WERI-Rb-1 (cell line): Measurements from ENCODE around the gene BAZ2B.

ENCODE experiments used
- DNase-seq: peaks from one replicate; pipeline ENCODE4 v3.0.0-alpha.2; 2020
- H3K27ac ChIP-seq: fragments of 250-450 bp; sonication (Bioruptor Pico); 2 replicates; pipeline ENCODE4 v1.5.1; 2020; ENCODE audit warnings: mild to moderate bottlenecking, moderate library complexity
- H3K27me3 ChIP-seq: fragments of 250-450 bp; sonication (Bioruptor Pico); 2 replicates; pipeline ENCODE4 v1.5.1; 2021; ENCODE audit warnings: mild to moderate bottlenecking, low read depth, moderate library complexity; ENCODE audit not compliant: insufficient read depth, severe bottlenecking
- H3K36me3 ChIP-seq: fragments of 250-450 bp; sonication (Bioruptor Pico); 2 replicates; pipeline ENCODE4 v1.5.1; 2020; ENCODE audit warnings: mild to moderate bottlenecking, moderate library complexity
- H3K4me3 ChIP-seq: 2 replicates; pipeline ENCODE4 v1.5.1; 2011; ENCODE audit warnings: low read depth, mild to moderate bottlenecking, control low read depth, low read length
- H3K9me3 ChIP-seq: fragments of 250-450 bp; sonication (Bioruptor Pico); 2 replicates; pipeline ENCODE4 v1.5.1; 2021; ENCODE audit warnings: mild to moderate bottlenecking, moderate library complexity; ENCODE audit not compliant: severe bottlenecking
- TF ChIP-seq, protein P1 (sequence below): IDR thresholded peaks from 2 replicates; pipeline ENCODE4 v1.5.1; 2011; ENCODE audit warnings: low read depth, mild to moderate bottlenecking, control low read depth, inconsistent platforms, low read length

BAZ2B gene

DNA sequence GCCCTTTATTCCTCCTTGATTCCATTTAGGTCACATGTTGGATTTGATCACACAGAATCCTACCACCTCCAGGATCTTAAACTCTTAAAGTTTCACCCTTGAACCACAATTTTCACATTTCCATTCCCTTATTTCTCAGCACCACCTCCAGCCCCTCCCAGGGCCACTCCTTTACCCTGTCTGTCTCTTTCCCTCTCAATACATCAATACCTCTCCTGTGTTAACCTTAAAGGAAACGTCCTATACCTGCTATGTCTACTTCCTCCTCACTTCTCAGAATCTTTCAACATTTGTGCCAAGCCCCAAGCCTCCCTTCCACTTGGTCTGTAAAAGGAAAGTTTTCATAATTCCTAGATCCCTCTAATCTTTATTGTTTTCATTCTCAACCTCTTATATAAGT, 158.8 kb downstream of the BAZ2B start:
- Histone ChIP-seq H3K27me3 (no peaks in the 10 kb centered on the region), H3K27ac (no peak overlapping the region), H3K36me3 (peaks cover 4% of the 10 kb centered on the region), H3K4me3 (no peak overlapping the region), H3K9me3 (no peaks in the 10 kb centered on the region)
- TF ChIP-seq, protein P1, sequence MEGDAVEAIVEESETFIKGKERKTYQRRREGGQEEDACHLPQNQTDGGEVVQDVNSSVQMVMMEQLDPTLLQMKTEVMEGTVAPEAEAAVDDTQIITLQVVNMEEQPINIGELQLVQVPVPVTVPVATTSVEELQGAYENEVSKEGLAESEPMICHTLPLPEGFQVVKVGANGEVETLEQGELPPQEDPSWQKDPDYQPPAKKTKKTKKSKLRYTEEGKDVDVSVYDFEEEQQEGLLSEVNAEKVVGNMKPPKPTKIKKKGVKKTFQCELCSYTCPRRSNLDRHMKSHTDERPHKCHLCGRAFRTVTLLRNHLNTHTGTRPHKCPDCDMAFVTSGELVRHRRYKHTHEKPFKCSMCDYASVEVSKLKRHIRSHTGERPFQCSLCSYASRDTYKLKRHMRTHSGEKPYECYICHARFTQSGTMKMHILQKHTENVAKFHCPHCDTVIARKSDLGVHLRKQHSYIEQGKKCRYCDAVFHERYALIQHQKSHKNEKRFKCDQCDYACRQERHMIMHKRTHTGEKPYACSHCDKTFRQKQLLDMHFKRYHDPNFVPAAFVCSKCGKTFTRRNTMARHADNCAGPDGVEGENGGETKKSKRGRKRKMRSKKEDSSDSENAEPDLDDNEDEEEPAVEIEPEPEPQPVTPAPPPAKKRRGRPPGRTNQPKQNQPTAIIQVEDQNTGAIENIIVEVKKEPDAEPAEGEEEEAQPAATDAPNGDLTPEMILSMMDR: no peak
- no peak for DNase-seq

DNA sequence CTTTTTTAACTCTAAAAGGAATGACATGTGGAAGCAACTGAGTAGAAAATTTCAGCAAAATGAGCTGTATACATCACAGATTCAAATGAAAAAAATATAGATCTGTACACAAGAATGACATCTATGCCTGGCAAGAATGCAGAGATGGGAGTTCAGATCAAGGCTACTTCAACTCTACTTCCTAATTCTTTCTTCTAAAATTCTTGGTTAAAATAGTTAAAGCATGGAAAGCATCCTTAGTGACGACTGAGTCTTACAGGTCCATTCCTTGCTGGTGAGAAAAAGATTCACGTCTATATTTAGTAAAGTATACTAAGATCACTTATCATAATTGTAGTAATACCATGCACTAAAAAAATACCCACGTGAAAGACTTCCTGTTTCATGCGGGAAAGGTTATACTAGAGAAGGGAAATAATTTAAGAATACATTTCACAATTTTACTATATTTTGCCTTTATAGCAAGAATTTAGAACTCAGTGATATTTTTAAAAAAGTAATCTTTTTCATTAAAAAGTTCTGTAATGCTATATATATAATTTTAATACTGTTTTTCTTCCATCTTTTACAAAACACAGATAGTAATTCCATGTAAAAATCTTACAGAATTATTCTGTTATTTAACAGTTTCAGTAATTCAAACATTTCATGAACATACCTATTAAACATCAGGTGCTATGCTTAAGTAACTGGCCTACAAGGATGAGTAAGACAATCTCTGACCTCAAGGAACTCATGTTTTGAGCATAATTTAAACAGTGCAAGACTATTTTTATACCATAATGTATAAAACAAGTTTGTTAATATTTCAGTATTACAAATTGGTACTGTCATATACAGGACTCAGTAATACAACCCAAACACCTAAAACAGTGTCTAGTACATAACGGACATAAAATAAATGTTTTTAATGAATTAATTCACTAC, 159.6 kb downstream of the BAZ2B start:
- Histone ChIP-seq H3K9me3 (no peaks in the 10 kb centered on the region), H3K36me3 (peaks cover 4% of the 10 kb centered on the region), H3K27ac (no peak overlapping the region), H3K4me3 (no peak overlapping the region), H3K27me3 (no peaks in the 10 kb centered on the region)
- TF ChIP-seq, protein P1: no peak
- DNase-seq: no peak

DNA sequence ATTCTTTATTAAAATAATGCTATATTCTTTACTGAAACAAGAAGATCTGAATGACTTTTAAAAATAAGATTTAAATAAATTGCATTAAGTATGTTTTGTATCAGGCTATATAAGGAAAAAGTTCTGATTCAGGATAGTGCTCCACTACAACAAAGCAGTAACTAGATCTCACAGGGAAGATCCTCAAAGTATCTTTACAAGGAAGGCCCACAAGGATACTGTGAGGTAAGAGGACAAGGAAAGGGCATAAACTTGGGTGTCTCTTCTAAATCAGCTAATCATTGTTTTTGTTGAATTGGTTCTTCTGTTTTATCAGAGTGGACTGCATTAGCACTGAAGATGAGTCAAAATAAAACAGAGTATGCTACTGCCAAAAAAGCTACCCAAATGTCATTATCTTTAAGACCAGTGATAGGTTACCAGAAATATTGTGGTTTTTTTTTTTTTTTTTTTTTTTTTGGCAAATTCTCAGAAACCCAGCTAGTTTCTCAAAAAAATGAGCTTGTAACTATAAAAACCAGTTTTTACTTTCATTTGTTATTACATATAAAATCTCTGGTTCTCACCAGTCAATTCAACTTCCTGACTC, 160.9 kb downstream of the BAZ2B start:
- DNase-seq: no peak
- Histone ChIP-seq H3K27me3 (no peaks in the 10 kb centered on the region), H3K36me3 (peaks cover 4% of the 10 kb centered on the region), H3K27ac (no peak overlapping the region), H3K4me3 (no peak overlapping the region), H3K9me3 (no peaks in the 10 kb centered on the region)
- TF ChIP-seq, protein P1: no peak

DNA sequence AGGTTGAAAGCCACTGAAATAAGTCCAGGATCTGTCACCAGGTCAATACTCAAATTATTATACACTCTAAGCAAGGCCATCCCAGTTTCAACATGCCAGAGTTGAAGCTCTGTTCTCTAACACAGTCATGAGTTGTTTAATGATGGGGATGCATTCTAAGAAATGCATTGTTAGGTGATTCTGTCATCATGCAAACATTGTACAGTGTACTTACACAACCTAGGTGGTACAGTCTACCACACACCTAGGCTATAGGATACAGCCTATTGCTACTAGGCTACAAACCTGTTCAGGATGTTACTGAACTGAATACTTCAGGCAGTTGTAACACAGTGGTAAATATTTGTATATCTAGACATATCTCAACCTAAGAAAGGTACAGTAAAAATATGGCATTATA, 162.2 kb downstream of the BAZ2B start:
- no peak overlapping the region for H3K4me3 ChIP-seq
- no peak for DNase-seq
- H3K9me3 ChIP-seq: no peaks in the 10 kb centered on the region
- no peaks in the 10 kb centered on the region; the same call in 1 of the 2 replicates for H3K36me3 ChIP-seq
- no peaks in the 10 kb centered on the region for H3K27me3 ChIP-seq
- TF ChIP-seq, protein P1: no peak
- no peak overlapping the region for H3K27ac ChIP-seq

DNA sequence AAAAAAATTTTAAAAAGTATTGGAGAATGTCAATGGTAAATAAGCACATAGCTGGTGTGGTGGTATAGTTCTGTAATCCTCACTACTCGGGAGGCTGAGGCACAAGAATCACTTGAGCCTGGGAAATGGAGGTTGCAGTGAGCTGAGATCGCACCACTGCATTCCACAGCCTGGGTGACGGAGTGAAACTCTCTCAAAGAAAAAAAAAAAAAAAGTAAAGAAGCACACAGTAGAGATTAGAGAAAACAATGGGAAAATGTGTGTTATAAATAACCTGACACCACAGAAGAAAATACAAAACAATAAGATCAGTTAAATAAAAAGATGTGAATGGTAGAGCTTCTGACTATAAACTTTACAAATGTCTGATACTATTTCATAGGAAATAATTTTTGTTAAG, 166.2 kb downstream of the BAZ2B start:
- no peak for DNase-seq
- Histone ChIP-seq H3K9me3 (no peaks in the 10 kb centered on the region), H3K4me3 (no peak overlapping the region), H3K36me3 (peaks cover 14% of the 10 kb centered on the region), H3K27ac (no peak overlapping the region), H3K27me3 (no peaks in the 10 kb centered on the region)
- TF ChIP-seq, protein P1: no peak
